Muscle layer of duodenum (tissue), 2 donors: ENCODE measurements around the gene SMURF2.
A peak's percentile ranks its signal among the peaks of the same experiment; 100 is the strongest.
"Not testable (repeated sequence)": the region's sequence is repeated elsewhere in the genome, so short reads cannot be mapped to it uniquely, and the experiment has no call there.

Experiments
- H3K27ac ChIP-seq: one replicate; pipeline ENCODE4 v1.7.0; 2013; ENCODE audit warnings: mild to moderate bottlenecking, low read length
- H3K27me3 ChIP-seq: one replicate; pipeline ENCODE4 v1.7.0; 2013; ENCODE audit warnings: low read depth, mild to moderate bottlenecking, control low read depth, low read length
- H3K36me3 ChIP-seq, 2 donors: one replicate each; pipeline ENCODE4 v1.7.0; 2013; ENCODE audit warnings: low read length in 2 of 2, control low read depth in 1 of 2, mild to moderate bottlenecking in 1 of 2; ENCODE audit not compliant: insufficient read depth in 2 of 2, control insufficient read depth in 1 of 2
- H3K4me1 ChIP-seq, 2 donors: one replicate each; pipeline ENCODE4 v1.7.0; 2013; ENCODE audit warnings: low read length in 2 of 2, mild to moderate bottlenecking in 2 of 2, control low read depth in 1 of 2, moderate library complexity in 1 of 2; ENCODE audit not compliant: insufficient read depth in 2 of 2, control insufficient read depth in 1 of 2
- H3K4me3 ChIP-seq, 2 donors: one replicate each; pipeline ENCODE4 v1.7.0; 2013; ENCODE audit warnings: low read length in 2 of 2, low read depth in 1 of 2, mild to moderate bottlenecking in 1 of 2
- H3K9me3 ChIP-seq, 2 donors: one replicate each; pipeline ENCODE4 v1.7.0; 2013; ENCODE audit warnings: low read length in 2 of 2, control low read depth in 1 of 2, mild to moderate bottlenecking in 1 of 2; ENCODE audit not compliant: control insufficient read depth in 1 of 2
- donor health status: healthy.

The SMURF2 gene

GRCh38 chr17:64663836-64664235 is 1.7 kb upstream of the SMURF2 start:
- H3K36me3 ChIP-seq, H3K27ac ChIP-seq, H3K4me3 ChIP-seq, H3K27me3 ChIP-seq, H3K9me3 ChIP-seq: not testable (repeated sequence)
- peaks cover 0 to 13% of the 10 kb centered on the region in 2 donors for H3K4me1 ChIP-seq

- H3K27me3 ChIP-seq: no peaks in the 10 kb centered on the region
- H3K9me3 ChIP-seq: no peaks in the 10 kb centered on the region
- H3K4me3 ChIP-seq: peak overlapping the region; percentile 61 to 71
- no peaks in the 10 kb centered on the region for H3K36me3 ChIP-seq
- peaks cover 0 to 15% of the 10 kb centered on the region in 2 donors for H3K4me1 ChIP-seq
- H3K27ac ChIP-seq: no peak overlapping the region
These were observed 764 bp upstream of the SMURF2 start for GRCh38 chr17:64662774-64663367.

GRCh38 chr17:64661726-64661975 is 456 bp downstream of the SMURF2 start:
- no peaks in the 10 kb centered on the region for H3K36me3 ChIP-seq

GRCh38 chr17:64660978-64661725 is 955 bp downstream of the SMURF2 start:
- not testable (repeated sequence) for H3K9me3 ChIP-seq, H3K27me3 ChIP-seq, H3K36me3 ChIP-seq
- Histone ChIP-seq H3K27ac (peak overlapping the region; percentile 39), H3K4me3 (peak overlapping the region; percentile 68 to 73), H3K4me1 (peaks cover 0 to 18% of the 10 kb centered on the region in 2 donors)

More at GRCh38 chr17:64661726-64661975, 456 bp downstream of the SMURF2 start:
- Histone ChIP-seq H3K27me3 (no peaks in the 10 kb centered on the region), H3K4me1 (peaks cover 0 to 18% of the 10 kb centered on the region in 2 donors), H3K4me3 (peak overlapping the region; percentile 68 to 73), H3K9me3 (no peaks in the 10 kb centered on the region), H3K27ac (no peak overlapping the region)

- H3K27ac ChIP-seq: peak overlapping the region; percentile 39
- peak overlapping the region; percentile 68 to 73 for H3K4me3 ChIP-seq
- H3K4me1 ChIP-seq: peaks cover 0 to 18% of the 10 kb centered on the region in 2 donors
- not testable (repeated sequence) for H3K27me3 ChIP-seq, H3K36me3 ChIP-seq, H3K9me3 ChIP-seq
These were observed 1.7 kb downstream of the SMURF2 start for GRCh38 chr17:64660195-64660977.

GRCh38 chr17:64658931-64659330 is 3.2 kb downstream of the SMURF2 start:
- H3K9me3 ChIP-seq: no peaks in the 10 kb centered on the region
- H3K27ac ChIP-seq: no peak overlapping the region
- no peaks in the 10 kb centered on the region for H3K36me3 ChIP-seq
- no peak overlapping the region for H3K4me3 ChIP-seq
- H3K4me1 ChIP-seq: peaks cover 0 to 18% of the 10 kb centered on the region in 2 donors
- no peaks in the 10 kb centered on the region for H3K27me3 ChIP-seq

GRCh38 chr17:64657610-64658125 is 4.4 kb downstream of the SMURF2 start:
- H3K27ac ChIP-seq: no peak overlapping the region
- H3K36me3 ChIP-seq: no peaks in the 10 kb centered on the region
- H3K9me3 ChIP-seq: no peaks in the 10 kb centered on the region
- H3K4me1 ChIP-seq: peaks cover 0 to 18% of the 10 kb centered on the region in 2 donors
- H3K4me3 ChIP-seq: no peak overlapping the region
- H3K27me3 ChIP-seq: no peaks in the 10 kb centered on the region

GRCh38 chr17:64655704-64656103 is 6.4 kb downstream of the SMURF2 start:
- Histone ChIP-seq H3K36me3 (no peaks in the 10 kb centered on the region), H3K4me1 (peaks cover 0 to 16% of the 10 kb centered on the region in 2 donors), H3K27me3 (no peaks in the 10 kb centered on the region), H3K9me3 (no peaks in the 10 kb centered on the region), H3K4me3 (no peak overlapping the region), H3K27ac (no peak overlapping the region)

GRCh38 chr17:64653985-64654355 is 8.1 kb downstream of the SMURF2 start:
- H3K9me3 ChIP-seq: no peaks in the 10 kb centered on the region
- H3K4me1 ChIP-seq: peaks cover under 1 to 6% of the 10 kb centered on the region in 2 donors
- no peaks in the 10 kb centered on the region for H3K27me3 ChIP-seq
- no peak overlapping the region for H3K27ac ChIP-seq
- H3K36me3 ChIP-seq: no peaks in the 10 kb centered on the region
- no peak overlapping the region for H3K4me3 ChIP-seq

- no peaks in the 10 kb centered on the region for H3K9me3 ChIP-seq
- peaks cover 3 to 5% of the 10 kb centered on the region in 2 donors for H3K4me1 ChIP-seq
- H3K27ac ChIP-seq: no peak overlapping the region
- H3K27me3 ChIP-seq: no peaks in the 10 kb centered on the region
- H3K36me3 ChIP-seq: no peaks in the 10 kb centered on the region
- H3K4me3 ChIP-seq: no peak overlapping the region
These were observed 8.7 kb downstream of the SMURF2 start for GRCh38 chr17:64653325-64653984.

- Histone ChIP-seq H3K4me3 (no peak overlapping the region), H3K27me3 (no peaks in the 10 kb centered on the region), H3K4me1 (peaks cover 0 to 7% of the 10 kb centered on the region in 2 donors), H3K9me3 (no peaks in the 10 kb centered on the region), H3K36me3 (no peaks in the 10 kb centered on the region), H3K27ac (no peak overlapping the region)
These were observed 10.2 kb downstream of the SMURF2 start for GRCh38 chr17:64651889-64652288.
